Measurements from ENCODE around the gene WWC1. TPM values are rescaled to one million over a fixed set of nuclear protein-coding genes. Genes with fewer than 3 reads are reported as not detected.

Gene WWC1
- total RNA-seq, 1 donor from 2014 or later = 1.5 TPM

GRCh38 chr5:168378741-168379140, 87.3 kb downstream of the WWC1 start:
- Mint-ChIP-seq H3K27me3 (ENCODE audit: unreplicated experiment) (no peaks in the 10 kb centered on the region), H3K4me3 (ENCODE audit: unreplicated experiment) (no peak overlapping the region), H3K4me1 (ENCODE audit: low read depth, unreplicated experiment) (peaks cover 2% of the 10 kb centered on the region), H3K27ac (ENCODE audit: unreplicated experiment) (no peak overlapping the region), H3K36me3 (ENCODE audit: unreplicated experiment) (no peaks in the 10 kb centered on the region), H3K9me3 (ENCODE audit: unreplicated experiment) (no peaks in the 10 kb centered on the region)
- DNase-seq = no peak
- TF ChIP-seq, protein P1, sequence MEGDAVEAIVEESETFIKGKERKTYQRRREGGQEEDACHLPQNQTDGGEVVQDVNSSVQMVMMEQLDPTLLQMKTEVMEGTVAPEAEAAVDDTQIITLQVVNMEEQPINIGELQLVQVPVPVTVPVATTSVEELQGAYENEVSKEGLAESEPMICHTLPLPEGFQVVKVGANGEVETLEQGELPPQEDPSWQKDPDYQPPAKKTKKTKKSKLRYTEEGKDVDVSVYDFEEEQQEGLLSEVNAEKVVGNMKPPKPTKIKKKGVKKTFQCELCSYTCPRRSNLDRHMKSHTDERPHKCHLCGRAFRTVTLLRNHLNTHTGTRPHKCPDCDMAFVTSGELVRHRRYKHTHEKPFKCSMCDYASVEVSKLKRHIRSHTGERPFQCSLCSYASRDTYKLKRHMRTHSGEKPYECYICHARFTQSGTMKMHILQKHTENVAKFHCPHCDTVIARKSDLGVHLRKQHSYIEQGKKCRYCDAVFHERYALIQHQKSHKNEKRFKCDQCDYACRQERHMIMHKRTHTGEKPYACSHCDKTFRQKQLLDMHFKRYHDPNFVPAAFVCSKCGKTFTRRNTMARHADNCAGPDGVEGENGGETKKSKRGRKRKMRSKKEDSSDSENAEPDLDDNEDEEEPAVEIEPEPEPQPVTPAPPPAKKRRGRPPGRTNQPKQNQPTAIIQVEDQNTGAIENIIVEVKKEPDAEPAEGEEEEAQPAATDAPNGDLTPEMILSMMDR (IDR thresholded peaks at IDR 0.05; ENCODE audit: partially characterized antibody, unreplicated experiment) = no peak

GRCh38 chr5:168382421-168382820, 91.0 kb downstream of the WWC1 start:
- Mint-ChIP-seq H3K27me3 (ENCODE audit: unreplicated experiment) (no peaks in the 10 kb centered on the region), H3K27ac (ENCODE audit: unreplicated experiment) (no peak overlapping the region), H3K36me3 (ENCODE audit: unreplicated experiment) (peaks cover 4% of the 10 kb centered on the region), H3K9me3 (ENCODE audit: unreplicated experiment) (peaks cover 4% of the 10 kb centered on the region), H3K4me3 (ENCODE audit: unreplicated experiment) (no peak overlapping the region), H3K4me1 (ENCODE audit: low read depth, unreplicated experiment) (peaks cover 2% of the 10 kb centered on the region)
- no peak for DNase-seq
- TF ChIP-seq, protein P1 (IDR thresholded peaks at IDR 0.05; ENCODE audit: partially characterized antibody, unreplicated experiment) = no peak

- Mint-ChIP-seq H3K4me1 (ENCODE audit: low read depth, unreplicated experiment) (no peaks in the 10 kb centered on the region), H3K27me3 (ENCODE audit: unreplicated experiment) (no peaks in the 10 kb centered on the region), H3K9me3 (ENCODE audit: unreplicated experiment) (peaks cover 10% of the 10 kb centered on the region), H3K36me3 (ENCODE audit: unreplicated experiment) (peaks cover 18% of the 10 kb centered on the region), H3K4me3 (ENCODE audit: unreplicated experiment) (no peak overlapping the region), H3K27ac (ENCODE audit: unreplicated experiment) (no peak overlapping the region)
- DNase-seq = no peak
- TF ChIP-seq, protein P1 (IDR thresholded peaks at IDR 0.05; ENCODE audit: partially characterized antibody, unreplicated experiment) = no peak
These were observed 99.0 kb downstream of the WWC1 start for GRCh38 chr5:168390491-168390890.

DNA sequence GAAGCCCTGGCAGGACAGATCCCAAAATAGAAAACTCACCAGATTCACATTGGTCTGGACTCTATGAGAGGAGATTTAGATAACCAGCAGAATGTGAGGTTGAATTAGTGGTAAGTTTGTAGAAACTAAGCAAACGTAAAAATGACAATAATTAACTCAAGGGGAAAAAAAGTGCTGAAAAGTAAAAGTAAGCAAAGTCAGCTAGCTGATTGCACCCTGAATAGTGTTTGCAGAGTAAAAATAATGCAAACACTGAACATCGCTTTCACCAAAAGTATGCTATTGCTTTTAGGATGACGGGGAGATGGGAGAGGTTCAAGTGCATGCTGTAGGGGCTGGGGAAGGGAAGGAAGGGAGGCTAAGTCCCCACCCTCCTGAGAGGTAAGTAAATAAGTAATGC, 102.3 kb downstream of the WWC1 start:
- Mint-ChIP-seq H3K27ac (ENCODE audit: unreplicated experiment) (no peak overlapping the region), H3K27me3 (ENCODE audit: unreplicated experiment) (no peaks in the 10 kb centered on the region), H3K9me3 (ENCODE audit: unreplicated experiment) (peaks cover 7% of the 10 kb centered on the region), H3K4me3 (ENCODE audit: unreplicated experiment) (no peak overlapping the region), H3K36me3 (ENCODE audit: unreplicated experiment) (peaks cover 15% of the 10 kb centered on the region), H3K4me1 (ENCODE audit: low read depth, unreplicated experiment) (no peaks in the 10 kb centered on the region)
- TF ChIP-seq, protein P1 (IDR thresholded peaks at IDR 0.05; ENCODE audit: partially characterized antibody, unreplicated experiment) = no peak
- DNase-seq = no peak

GRCh38 chr5:168400429-168401220, 109.2 kb downstream of the WWC1 start:
- H3K4me1 Mint-ChIP-seq (ENCODE audit: low read depth, unreplicated experiment) = no peaks in the 10 kb centered on the region
- peaks cover 2% of the 10 kb centered on the region for H3K27me3 Mint-ChIP-seq (ENCODE audit: unreplicated experiment)
- TF ChIP-seq, protein P1 (IDR thresholded peaks at IDR 0.05; ENCODE audit: partially characterized antibody, unreplicated experiment) = no peak
- H3K9me3 Mint-ChIP-seq (ENCODE audit: unreplicated experiment) = no peaks in the 10 kb centered on the region
- DNase-seq = no peak
- H3K4me3 Mint-ChIP-seq (ENCODE audit: unreplicated experiment) = no peak overlapping the region
- no peaks in the 10 kb centered on the region for H3K36me3 Mint-ChIP-seq (ENCODE audit: unreplicated experiment)
- no peak overlapping the region for H3K27ac Mint-ChIP-seq (ENCODE audit: unreplicated experiment)

Measured in glutamatergic neuron (in vitro differentiated cells).